GM06990 (cell line): ENCODE data around the gene TMPRSS4.

ENCODE experiments used
- DNase-seq: peaks from one replicate; pipeline ENCODE4 v3.0.0-alpha.2; 2011; ENCODE audit not compliant: insufficient read length; ENCODE audit errors: extremely low read depth
- H3K27me3 ChIP-seq: replicated peaks from 2 replicates; pipeline ENCODE4 v1.6.0; 2011; ENCODE audit warnings: low read length; ENCODE audit not compliant: control insufficient read depth, insufficient read depth
- H3K36me3 ChIP-seq: 2 replicates; pipeline ENCODE4 v1.5.1; 2011; ENCODE audit warnings: low read length; ENCODE audit not compliant: control insufficient read depth, insufficient read depth
- H3K4me3 ChIP-seq: replicated peaks from 2 replicates; pipeline ENCODE4 v1.5.1; 2011; ENCODE audit warnings: low read depth, mild to moderate bottlenecking, control low read depth, low read length
- TF ChIP-seq, protein P1 (sequence below): IDR thresholded peaks from 2 replicates; pipeline ENCODE4 v1.5.1; 2011; ENCODE audit warnings: low read length, control low read depth, mild to moderate bottlenecking, inconsistent platforms; ENCODE audit not compliant: insufficient read depth, poor library complexity, severe bottlenecking

The TMPRSS4 gene

DNA sequence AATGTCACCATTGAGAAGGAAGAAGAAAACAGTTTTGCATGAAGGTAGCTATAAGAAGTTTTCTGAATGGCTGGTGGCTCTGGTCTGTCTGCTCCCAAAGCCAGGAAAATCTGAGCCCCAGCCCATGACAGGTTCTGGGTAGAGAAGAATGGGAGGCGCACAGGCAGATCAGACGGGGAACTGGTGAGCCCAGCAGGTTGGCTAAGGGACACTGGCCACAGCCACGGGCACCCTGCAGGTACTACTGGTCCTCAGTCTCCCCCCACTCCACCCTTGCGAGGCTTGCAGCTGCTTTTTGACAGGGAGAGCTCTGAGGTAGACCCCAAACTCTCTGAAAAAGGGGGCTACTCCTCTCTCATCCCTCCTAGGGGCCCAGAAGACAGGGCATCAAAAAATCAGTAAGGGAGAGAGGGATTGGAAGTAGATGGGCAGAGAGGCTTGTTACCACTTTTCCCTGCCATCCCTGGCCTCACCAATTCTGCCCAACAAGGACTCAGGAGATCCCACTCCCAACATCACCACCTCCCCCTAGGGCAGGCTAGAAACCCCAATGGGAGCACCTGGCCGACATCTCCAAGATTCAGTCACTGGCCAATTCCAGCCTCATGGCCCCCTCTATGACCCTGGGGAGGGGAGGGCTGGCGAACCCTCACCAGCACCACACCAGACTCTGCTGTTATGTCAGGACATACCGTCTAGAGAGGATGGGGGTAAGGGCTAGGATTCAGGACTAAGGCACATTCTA is 58.3 kb downstream of the TMPRSS4 start:
- Histone ChIP-seq H3K36me3 (no peaks in the 10 kb centered on the region), H3K4me3 (no peak overlapping the region), H3K27me3 (peaks cover 1% of the 10 kb centered on the region; the same call in 1 of the 2 replicates)
- TF ChIP-seq, protein P1, sequence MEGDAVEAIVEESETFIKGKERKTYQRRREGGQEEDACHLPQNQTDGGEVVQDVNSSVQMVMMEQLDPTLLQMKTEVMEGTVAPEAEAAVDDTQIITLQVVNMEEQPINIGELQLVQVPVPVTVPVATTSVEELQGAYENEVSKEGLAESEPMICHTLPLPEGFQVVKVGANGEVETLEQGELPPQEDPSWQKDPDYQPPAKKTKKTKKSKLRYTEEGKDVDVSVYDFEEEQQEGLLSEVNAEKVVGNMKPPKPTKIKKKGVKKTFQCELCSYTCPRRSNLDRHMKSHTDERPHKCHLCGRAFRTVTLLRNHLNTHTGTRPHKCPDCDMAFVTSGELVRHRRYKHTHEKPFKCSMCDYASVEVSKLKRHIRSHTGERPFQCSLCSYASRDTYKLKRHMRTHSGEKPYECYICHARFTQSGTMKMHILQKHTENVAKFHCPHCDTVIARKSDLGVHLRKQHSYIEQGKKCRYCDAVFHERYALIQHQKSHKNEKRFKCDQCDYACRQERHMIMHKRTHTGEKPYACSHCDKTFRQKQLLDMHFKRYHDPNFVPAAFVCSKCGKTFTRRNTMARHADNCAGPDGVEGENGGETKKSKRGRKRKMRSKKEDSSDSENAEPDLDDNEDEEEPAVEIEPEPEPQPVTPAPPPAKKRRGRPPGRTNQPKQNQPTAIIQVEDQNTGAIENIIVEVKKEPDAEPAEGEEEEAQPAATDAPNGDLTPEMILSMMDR, result no peak
- no peak for DNase-seq

DNA sequence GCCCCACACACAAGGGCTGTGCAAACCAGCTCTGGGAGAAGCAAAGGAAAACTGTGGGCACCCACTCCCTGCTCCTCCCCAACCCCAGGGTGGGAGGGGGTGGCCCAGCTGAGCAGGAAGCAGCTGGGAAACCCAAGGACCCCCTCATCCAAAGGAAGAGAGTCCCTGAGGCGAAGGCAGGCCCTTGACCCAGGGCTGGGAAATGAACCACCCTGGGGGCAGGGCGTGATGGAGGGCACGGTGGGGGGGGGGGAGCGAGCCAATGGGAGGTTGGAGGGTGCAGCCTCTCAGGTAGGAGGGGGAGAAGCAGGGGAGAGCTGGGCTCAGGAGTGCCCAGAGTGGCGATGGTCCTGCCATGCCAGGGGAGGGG is 58.9 kb downstream of the TMPRSS4 start:
- H3K4me3 ChIP-seq, result no peak overlapping the region
- TF ChIP-seq, protein P1, result no peak
- no peak for DNase-seq
- H3K36me3 ChIP-seq, result no peaks in the 10 kb centered on the region
- H3K27me3 ChIP-seq, result peaks cover 2% of the 10 kb centered on the region; the same call in 1 of the 2 replicates

DNA sequence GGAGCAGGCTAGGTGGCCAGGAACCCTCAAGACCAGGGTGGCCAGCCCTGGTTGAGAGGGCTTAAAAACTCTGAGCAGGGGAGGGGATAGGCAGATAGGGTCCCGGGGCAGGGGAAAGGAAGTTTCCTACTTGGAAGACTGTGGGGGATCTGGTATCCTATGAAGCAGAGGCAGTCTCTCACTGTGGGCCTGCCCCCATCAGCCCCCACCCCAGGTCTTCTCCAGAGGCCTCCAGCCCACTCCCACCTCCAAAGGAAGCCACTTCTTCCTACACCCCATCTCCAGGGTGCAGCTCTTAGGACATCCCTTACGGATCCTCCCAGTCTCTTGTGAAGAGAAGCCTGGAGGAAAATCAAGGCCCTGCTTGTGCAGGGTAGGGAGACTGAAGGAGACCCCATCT is 59.5 kb downstream of the TMPRSS4 start:
- Histone ChIP-seq H3K27me3 (peaks cover 2% of the 10 kb centered on the region; the same call in 1 of the 2 replicates), H3K4me3 (no peak overlapping the region), H3K36me3 (no peaks in the 10 kb centered on the region)
- TF ChIP-seq, protein P1, result no peak
- no peak for DNase-seq

DNA sequence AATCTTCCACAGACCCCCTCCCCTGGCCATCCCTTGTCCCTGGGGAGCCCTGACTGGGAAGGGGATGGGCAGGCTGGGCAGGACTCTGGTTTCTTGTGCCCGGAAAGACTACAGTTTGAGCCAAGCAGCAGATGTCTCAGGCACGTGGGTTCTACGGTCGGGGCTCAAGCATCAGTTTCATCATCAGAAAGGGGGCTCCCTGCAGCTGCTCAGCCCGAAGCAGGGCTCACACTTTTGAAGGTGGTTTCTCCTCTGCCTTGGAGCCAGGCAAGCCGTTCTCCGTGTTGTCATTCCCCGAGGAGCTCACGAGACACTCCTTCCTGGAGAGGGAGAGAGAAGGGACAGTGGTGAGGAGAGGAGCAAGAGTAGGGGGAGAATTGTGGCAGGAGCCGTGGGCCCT is 59.9 kb downstream of the TMPRSS4 start:
- Histone ChIP-seq H3K4me3 (no peak overlapping the region), H3K27me3 (peaks cover 2% of the 10 kb centered on the region; the same call in 1 of the 2 replicates), H3K36me3 (no peaks in the 10 kb centered on the region)
- TF ChIP-seq, protein P1, result no peak
- DNase-seq, result no peak

DNA sequence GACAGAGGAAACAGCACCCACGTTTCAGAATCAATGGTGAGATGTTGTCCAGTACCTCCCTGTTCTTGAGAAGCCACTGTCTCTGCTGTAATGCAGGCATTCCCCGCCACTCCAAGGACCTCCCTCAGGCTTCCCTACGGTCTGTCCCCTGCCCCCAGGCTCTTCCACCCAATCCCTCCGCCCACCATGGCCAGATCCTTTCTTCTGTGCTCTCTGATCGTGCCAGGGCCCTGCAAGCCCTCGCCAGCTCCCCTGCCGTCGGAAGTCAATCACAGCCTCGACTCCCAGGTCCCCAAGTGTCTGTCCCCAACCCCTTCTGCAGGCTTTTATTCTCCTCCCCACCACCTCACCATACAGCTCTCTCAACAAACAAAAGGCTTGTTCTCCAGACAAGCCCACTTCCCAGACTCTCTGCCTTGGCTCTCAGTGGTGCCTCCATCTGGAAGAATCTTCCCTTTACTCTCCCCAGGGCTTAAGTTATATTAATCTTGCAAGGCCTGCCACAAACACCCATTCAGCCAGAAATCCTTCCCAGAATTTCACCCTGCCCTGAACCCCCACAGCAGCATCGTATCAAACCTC is 62.1 kb downstream of the TMPRSS4 start:
- TF ChIP-seq, protein P1, result no peak
- Histone ChIP-seq H3K4me3 (no peak overlapping the region), H3K27me3 (peaks cover 2% of the 10 kb centered on the region), H3K36me3 (no peaks in the 10 kb centered on the region)
- DNase-seq, result no peak
